NK-92 treated with Interleukin-12 subunit alpha and Interleukin-12 subunit beta, amount 100 ng/mL, for 24 hours (cell line): ENCODE data around the gene PCTP.

Source experiments
- DNase-seq: peaks from one replicate; lab custom pipeline; 2025; lab: John Stamatoyannopoulos, UW

PCTP gene

DNA sequence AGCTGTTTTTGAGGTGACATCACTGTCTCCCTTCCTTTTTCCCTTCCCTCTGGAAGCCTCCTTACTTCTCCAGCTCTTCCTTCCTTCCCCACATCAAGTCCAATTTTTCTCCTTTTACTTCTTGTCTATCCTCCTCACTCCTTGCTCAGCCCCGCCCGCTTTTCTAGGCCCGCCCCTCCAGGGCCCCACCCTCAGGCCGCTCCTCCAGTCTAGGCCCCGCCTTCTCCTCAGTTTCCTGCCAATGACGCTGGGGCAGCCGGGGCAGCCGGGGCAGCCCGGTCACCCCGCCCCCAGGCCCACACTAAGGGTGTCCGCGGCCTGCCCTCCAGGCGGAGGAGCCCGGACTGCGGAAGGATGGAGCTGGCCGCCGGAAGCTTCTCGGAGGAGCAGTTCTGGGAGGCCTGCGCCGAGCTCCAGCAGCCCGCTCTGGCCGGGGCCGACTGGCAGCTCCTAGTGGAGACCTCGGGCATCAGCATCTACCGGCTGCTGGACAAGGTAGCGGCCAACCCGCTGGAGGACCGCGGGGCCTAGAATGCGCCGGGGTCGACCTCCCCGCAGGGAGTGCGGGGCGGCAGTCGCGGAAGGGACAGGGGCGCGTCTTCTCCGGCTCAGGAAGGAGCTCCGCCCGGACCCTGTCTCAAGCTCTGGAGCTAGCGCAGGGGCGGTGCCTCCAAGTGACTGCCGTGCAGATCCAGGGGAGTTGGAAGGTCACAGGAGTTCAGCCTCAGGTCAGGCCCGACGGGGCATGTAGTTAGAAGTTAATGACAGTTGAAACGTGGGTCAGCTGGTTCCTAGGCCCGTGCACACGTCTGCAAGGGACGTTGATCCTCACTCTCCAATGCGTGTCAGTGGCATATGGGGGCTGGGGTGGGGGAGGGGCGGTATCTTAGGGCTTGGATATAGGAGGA, at the start of gene PCTP:
PCTP (plus strand) TSS at position 302 of the 908 bp plus-strand sequence; CDS start at position 355, 53 bp downstream.
- DNase-seq, result no peak

DNA sequence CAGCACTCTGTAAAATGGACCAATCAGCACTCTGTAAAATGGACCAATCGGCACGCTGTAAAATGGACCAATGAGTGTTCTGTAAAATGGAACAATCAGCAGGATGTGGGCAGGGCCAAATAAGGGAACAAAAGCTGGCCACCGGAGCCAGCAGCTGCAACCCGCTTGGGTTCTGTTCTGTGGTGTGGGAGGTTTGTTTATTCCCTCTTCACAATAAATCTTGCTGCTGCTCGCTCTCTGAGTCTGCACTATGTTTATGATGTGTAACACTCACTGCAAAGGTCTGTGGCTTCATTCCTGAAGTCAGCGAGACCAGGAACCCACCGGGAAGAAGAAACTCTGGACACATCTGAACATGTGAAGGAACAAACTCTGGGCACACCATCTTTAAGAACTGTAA, 48.7 kb upstream of the PCTP start:
- no peak for DNase-seq

DNA sequence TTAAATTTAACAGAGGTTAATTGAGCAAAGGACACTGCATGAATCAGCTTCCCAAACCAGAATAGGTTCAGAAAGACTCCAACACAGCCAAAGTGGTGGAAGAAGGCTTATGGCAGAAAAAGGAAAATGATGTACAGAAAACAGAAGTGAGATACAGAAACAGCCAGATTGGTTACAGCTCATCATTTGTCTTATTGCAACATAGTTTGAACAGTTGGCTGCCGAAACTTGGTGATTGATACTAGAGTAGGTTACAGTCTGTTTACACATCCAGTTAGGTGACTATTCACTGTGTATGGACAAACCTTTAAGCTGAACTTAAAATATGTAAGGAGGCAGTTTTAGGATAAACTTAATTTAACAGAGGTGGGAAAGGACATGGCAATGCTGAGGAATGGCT, 46.5 kb upstream of the PCTP start:
- DNase-seq, result no peak

DNA sequence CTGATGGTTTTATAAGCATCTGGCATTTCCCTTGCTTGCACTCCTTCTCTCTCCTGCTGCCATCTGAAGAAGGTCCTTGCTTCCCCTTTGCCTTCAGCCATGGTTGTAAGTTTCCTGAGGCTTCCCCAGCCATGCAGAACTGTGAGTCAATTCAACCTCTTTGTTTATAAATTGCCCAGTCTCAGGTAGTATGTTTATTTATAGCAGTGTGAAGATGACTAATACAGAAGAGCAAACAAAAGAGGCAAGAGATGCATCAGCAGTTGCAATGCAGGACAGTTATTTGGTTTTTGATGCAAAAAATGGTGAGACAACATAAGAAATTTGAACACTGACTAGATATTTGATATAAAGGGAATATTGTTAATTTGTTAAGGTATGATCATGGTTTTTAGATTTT, 45.0 kb upstream of the PCTP start:
- DNase-seq, result no peak

DNA sequence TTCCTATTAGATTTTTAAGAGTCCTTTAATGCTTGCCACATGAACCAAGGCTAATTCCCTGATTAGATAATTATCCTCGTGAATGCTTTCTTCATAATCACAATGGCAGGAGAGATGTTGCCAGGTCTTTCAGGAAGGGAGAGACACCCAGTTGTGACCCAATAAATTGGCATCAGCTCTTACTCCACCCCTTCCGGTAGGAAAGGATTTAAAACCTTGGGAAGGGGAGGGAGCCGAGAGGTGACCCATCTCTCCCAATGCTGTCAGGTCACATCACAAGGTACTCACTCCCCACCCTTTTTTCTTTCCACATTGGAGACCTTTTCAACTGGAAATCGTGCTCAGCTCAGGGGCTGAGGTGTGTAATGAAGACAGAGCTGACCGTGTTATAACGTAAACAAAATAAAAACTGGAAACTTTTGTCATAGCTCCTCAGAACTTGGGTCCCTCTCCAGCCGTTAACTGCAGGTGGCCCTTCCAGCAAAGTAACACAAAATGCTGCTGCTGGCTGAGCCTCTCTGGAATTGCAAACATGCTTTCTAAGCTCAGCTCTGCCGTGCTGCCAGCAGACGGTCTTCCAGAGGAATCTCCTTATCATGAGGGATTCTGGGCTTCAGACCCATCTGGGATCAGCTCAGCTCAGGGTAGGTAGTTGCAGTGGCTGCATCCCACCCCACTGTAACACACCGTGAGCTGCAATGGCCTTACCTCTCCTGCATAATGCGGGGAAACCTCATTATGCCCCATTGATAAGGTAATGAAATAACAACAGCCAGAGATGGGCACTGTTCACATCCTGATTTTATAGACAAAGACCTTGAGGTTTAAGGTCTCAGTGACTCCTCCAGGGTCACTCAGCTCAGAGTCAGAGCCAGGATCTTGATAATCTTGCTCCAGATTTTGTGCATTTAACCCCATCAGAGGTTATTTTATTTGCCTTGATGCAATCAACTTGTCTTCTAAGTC, 43.8 kb upstream of the PCTP start:
- DNase-seq, result no peak

DNA sequence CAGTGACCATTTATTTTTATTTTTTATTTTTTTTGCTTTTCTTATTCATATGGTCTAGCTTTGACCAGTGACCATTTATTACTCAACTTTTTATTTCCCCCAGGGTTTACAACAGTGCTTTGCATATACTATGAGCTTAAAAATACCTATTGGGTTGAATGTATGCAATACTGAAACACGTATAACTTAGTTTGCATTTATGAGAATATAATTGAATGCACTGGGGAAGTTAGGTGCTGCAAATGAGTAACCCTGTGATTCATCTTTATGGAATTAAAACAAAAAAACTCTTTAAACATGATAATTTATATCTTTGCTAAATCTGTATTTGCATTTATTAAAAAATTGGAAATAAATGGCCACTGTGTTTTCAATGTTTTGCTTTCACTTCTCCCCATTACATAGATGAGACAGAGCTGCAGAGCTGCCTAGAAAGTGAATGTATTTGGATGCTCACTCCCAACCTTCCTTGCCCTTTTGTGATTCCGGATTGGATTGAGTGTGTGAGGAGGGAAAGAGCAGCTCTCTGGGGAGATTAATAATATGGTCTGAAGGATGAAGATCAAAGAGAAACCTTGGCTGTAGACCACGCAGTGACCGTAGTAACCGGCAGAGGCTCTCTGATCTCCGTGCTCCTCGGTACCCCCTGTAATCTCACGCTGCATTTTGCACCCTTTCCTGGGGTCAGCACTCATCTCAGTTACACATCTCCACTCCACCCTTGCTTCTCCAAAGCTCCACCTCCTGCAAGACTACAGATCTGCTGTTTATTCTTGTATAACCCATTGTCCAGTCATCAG, 42.5 kb upstream of the PCTP start:
- no peak for DNase-seq

DNA sequence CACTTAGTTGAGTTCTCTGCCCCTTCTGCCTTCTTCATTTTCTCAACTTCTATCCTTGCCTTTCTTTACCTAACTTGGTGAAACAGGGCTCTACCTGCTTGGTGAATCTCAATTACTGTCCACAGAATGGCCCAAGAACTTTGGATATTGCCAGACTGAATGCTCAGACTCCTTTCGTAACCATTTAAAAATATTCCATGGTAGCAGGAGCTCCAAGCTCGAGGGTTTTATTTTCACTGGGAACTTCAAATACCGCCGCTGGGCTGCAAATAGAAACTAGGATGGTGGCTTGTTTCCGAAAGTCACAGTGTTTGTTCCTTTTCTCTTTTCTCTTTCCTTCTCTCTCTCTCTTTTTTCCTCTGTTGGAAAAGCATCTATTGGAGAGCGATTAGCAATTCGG, 41.4 kb upstream of the PCTP start:
- no peak for DNase-seq

DNA sequence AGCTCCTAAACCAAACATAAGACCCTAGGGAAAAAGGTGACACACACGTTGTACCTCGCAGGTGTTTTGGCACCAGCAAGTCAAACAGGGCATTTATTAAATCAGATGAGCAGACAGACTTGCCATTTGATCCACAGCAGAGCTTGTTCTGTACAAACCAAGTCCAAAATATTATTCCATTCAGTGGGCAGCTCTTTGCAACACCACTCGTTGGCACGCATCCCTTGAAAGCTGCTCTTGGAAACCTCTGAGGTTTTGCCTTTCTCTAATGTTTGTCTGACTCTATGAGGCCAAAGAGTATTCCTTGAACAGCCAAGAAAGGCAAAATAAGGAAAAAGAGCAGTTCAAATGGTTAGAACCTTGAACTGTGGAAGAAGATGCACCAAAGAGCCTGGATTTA, 40.9 kb upstream of the PCTP start:
- DNase-seq, result no peak

DNA sequence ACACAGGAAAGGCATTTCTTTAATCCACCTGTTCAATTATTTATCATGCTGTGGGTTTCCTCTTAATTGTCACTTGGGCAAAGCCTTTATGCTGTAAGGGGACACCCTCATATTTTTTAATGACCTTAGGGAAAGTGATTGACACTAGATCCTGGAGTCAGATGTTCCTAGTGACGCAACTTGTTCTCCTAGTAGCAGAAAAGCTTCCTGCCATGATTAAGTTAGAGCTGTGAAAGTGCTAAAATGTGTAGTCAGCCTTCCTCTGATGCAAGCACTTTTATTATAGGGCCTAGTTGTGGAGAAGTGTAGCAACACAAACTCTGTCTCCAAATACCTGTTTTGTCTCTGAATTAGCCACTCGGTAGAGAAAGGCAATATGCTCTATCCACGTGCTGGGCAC, 40.4 kb upstream of the PCTP start:
- DNase-seq, result no peak

DNA sequence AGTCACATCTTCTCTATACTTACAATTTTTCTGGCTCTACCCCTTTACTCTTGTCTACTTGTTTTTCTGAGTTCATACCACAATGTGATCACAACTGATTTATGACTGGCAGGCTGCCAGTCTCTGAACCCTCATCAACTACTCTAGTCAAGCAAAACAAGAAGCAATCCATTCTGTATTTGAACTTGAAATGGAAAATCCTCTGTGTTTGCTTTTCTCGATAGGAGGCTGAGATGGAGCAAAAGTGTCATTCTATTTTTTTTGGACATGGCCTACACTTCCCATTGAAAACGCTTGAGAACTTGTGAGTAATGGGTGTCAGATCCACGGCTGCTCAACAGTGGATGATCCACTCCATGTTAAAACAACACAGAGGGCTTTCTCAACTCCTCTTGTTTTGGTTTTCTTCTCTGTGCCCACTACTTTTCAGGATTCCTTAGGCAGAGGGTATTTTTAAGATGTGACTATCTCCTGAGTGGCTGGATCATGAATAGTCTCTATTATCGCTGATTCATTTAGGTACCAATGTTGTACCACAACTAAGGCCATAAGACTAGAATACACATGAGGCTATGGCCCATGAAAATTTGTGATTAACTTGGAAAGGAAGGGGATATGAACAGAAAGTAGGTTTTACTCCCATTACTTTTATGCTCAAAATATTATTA, 39.9 kb upstream of the PCTP start:
- DNase-seq, result no peak

DNA sequence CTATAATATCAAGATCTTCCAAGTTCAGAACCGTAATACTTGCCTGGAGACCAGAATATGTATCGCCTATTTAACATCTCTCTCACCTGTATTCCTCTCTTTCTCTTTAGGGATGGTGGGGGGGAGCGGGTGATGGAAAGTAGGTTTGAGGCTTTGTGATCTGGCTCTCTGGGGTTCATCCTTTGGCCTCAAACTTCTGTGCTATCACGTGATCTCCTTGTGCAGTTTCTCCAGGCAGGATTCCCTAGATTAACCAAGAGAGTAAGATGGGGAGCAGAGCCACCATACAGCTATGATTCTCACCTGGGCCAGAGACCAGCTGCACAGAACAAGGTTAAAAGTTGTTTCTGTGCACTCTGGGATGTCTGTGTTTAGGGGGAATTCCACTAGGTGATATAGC, 33.4 kb upstream of the PCTP start:
- no peak for DNase-seq

DNA sequence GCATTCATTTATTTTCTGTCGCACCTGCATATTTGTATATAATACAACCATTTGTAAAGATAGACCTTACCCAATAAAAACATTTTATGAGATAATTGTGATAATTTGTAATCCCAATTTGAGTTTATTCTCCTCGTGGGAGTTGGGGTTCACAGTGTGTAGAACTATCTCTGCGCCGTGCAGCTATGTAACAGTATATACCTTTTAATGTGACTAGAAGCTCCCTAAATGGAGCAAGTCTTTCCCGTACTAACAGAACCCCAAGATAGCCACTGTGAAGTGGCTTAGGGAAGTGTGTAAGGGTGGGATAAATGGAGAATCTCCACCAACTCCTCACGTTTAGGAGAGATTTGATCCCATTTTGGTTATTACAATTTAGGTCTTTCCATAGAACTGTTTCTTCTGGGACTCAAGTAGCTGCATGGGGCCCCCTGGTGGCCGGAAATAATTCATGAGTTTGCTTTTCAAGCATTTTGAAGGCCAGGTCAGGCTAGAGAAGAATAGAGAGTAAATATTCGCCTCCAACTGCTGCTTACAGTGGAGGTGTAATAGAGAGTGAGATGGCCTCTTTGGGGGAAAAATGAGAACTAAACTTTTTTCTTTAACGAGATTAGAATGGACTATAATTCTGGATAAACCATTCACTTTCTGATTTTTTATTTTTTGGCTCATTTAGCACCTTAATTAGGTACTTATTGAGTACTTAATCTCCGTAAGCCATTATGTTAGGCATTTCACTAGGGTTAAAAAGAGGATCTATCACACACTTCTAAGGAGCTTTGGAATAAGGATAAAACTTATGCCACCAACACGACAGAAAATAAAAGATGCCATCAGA, 32.7 kb upstream of the PCTP start:
- DNase-seq, result peak; percentile 20

DNA sequence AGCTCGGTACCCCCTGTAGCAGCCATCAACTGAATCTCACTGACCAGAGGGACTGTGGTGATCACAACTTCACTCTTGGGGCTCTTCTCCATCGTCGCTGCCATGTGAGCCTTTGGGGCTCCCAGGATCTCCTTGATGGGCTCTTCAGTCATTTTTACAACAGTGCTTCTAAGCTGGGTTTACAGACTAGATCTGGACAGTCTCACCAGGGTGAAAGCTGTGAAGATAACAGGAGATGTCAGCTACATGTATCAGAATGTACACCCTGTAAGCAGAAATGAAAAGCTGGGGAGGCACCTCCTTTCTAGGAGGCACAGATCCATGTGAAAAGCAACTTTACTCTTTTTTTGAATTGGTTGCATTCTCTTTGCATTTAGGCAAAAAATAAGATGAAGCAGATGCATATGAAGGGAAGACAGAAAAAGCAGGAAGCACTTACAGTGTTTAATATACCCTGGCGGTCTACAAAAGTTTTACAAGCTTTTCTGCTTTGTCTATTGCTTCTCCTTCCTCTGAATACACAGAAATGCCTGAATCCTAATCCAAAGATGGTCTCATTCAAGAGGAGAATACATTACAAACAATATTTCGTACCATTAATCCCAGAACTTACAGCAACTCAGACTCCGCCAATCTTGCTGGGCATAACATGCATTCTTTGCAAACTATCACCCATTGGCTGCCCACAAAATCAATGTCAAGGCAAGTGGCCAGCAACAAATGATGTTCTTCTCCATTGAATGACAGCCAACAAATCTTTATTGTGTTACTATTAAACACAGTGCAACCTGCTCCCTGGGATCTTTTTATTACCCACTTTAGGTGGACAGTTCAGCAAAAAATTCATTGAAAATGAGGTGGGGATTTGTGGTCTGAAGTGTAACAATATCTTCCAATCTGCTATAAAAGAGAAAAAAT, 29.7 kb upstream of the PCTP start:
- DNase-seq, result no peak

DNA sequence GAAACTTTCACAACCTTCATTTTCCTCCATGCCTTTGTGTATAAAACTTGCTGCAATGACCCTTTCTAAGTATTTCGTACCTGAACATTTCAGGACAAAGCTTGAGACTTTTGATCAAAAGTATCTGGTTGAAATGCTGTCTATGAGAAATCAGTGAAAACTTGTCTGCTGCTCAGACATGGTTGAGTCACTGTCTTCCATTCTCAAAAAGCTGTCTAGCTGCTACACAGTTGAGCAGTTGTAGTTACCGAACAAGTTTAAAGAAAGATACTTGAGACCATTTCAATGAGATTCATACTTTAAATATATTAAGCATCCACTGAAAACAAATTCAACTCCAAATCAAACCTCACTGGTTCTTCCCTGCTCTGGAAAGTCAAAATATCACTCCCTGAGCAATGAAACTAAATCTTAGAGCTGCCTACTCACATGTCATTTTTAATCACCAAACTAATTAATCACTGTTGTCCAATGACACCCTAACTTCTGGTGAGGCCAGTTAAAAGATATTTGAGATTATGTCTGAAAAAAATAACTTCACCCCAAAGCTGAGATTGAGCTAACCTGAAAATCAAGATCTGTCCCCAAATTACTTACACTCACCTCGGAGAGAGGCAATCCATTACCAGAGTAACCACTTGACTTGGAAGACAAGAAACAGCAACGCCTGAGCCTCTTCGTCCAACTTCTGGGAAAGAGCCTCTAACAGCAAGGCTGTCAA, 28.7 kb upstream of the PCTP start:
- DNase-seq, result no peak

DNA sequence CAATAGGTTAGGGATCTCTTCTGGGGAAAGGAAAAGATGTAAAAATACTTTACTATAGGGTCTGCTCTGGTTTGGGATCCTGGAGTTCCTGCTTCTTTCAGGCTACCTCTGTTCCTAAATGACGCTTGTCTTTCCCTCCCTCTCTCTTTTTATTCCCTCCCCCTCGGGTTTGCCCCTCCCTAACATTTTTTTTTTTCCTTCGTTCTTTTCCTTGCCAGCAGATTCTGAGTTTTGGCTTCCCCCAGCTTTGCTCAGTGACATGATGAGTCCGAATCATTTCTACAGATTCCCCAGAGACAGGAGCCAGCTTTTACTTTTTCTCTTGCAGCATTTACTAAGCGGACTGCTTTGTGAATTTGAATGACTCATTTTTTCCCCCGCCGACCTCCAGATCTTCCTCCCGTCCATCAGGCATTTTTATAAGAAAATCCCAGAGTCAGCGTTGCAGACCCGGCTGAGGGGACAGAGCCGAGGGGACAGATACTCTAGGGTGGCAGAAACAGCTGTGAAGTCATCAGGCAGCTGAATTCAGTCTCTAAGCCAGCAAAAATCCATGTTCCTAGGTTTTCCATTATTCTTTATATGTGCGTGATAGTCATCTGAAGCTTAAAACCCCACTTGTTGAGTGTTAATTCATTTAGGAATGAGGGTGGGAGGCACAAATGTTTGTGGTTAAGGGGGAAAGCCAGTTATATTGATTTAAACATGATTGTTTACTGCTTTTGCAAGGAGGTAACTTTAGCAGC, 27.9 kb upstream of the PCTP start, which contains the start of gene TMEM100:
TMEM100 (minus strand) TSS at position 123 of the 746 bp plus-strand sequence. CDS start 1,794 bp downstream, outside the sequence.
- no peak for DNase-seq

DNA sequence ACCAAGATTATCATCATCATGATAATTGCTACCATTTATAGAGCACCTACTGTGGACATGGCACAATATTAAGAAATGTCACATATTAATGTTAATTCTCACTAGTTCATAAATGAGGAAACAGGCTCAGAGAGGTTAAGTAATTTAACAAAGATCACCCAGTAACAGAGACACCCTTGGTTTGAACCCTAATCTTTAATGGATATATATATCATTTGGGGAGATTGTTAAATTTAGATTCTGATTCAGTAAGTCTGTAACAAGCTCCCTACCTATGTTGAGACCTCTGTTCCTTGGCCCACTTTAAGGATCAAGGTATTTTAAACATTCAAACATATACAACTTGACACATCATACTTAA, 27.4 kb upstream of the PCTP start:
- no peak for DNase-seq

DNA sequence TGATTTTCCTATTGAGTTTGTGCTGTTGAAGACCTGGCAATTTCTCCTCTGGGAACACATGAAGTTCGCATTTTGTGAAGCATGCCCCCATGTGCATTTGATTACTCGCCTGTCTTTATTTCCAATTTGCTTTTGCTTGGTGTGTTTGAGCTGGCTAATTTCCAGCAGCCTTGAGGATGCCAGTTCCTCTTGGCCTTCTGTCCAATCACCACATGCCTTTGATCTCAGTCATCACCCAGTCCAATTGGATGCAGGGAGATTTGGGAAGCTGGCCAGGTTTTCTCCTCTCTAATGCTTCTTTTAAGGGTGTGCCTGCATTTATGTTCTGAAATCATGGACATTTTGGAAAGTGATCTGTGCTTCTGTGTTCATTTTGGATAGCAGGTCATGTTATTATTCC, 24.4 kb upstream of the PCTP start:
- DNase-seq, result no peak

DNA sequence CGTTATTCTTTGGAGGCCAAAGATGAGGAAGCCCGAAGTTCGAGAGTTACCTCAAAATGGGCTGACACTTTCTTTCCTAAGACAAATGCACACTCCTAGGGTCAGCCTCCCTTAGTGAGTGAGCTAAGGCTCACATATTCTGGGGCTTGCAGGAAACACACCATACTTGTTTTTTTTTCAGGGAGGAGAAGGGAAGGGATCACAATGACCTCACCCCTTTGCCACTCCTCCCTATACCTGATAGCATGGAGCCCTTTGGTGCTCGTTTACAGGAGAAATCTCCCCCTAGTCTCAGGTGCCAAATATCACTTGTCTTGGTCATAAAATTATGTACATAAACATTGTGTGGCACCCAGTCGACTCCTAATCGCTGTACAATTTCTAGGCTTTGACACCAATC, 23.6 kb upstream of the PCTP start:
- no peak for DNase-seq
